Endothelial cell (in vitro differentiated cells): ENCODE data around the gene PABPN1. TPM values are rescaled to one million over a fixed set of nuclear protein-coding genes. Genes with fewer than 3 reads are reported as not detected.

ENCODE experiments used
- DNase-seq: peaks from one replicate; pipeline ENCODE4 v3.0.0; 2021; ENCODE audit warnings: low spot score
- H3K27ac Mint-ChIP-seq: one replicate; pipeline ENCODE4 v1.8.0; 2021; ENCODE audit warnings: mixed read lengths, inconsistent platforms; ENCODE audit not compliant: unreplicated experiment
- H3K27me3 Mint-ChIP-seq: one replicate; pipeline ENCODE4 v1.8.0; 2021; ENCODE audit warnings: mild to moderate bottlenecking, moderate library complexity, mixed read lengths, inconsistent platforms; ENCODE audit not compliant: unreplicated experiment
- H3K36me3 Mint-ChIP-seq: one replicate; pipeline ENCODE4 v1.8.0; 2021; ENCODE audit warnings: mild to moderate bottlenecking, low read depth, mixed read lengths, inconsistent platforms; ENCODE audit not compliant: unreplicated experiment
- H3K4me1 Mint-ChIP-seq: one replicate; pipeline ENCODE4 v1.8.0; 2021; ENCODE audit warnings: mild to moderate bottlenecking, mixed read lengths, inconsistent platforms; ENCODE audit not compliant: unreplicated experiment
- H3K4me3 Mint-ChIP-seq: one replicate; pipeline ENCODE4 v1.8.0; 2021; ENCODE audit warnings: mild to moderate bottlenecking, mixed read lengths, inconsistent platforms; ENCODE audit not compliant: unreplicated experiment
- H3K9me3 Mint-ChIP-seq: one replicate; pipeline ENCODE4 v1.8.0; 2021; ENCODE audit warnings: mixed read lengths, inconsistent platforms; ENCODE audit not compliant: unreplicated experiment
- CTCF ChIP-seq: fragments of 200-600 bp; sonication (generic); IDR thresholded peaks from one replicate; pipeline ENCODE4 v1.5.0; 2021; ENCODE audit warnings: antibody characterized with exemption; ENCODE audit not compliant: unreplicated experiment
- total RNA-seq: library from RNA; stranded (reverse); fragmentation: NEBNext Ultra II Directional; extraction: Animal tissue kit (Norgen Biotek cat#: 25700); gene quantifications from one replicate; pipeline ENCODE4 v1.2.1, GENCODE V29; 2021; ENCODE audit not compliant: unreplicated experiment

The PABPN1 gene
- total RNA-seq, 1 donor from 2014 or later, result 191 TPM

- H3K4me3 Mint-ChIP-seq, result peak within 1 kb of the TSS; percentile 88
- H3K27me3 Mint-ChIP-seq, result peaks cover 21% of the 10 kb centered on the region
- H3K9me3 Mint-ChIP-seq, result no peaks in the 10 kb centered on the region
- H3K27ac Mint-ChIP-seq, result peak within 1 kb of the TSS; percentile 72
- no peak for TF ChIP-seq CTCF
- H3K4me1 Mint-ChIP-seq, result peaks cover 21% of the 10 kb centered on the region
- peaks cover 37% of the 10 kb centered on the region for H3K36me3 Mint-ChIP-seq
- DNase-seq, result peak; percentile 68
Measured at GRCh38 chr14:23352506-23353432, 31.5 kb downstream of the PABPN1 start, which contains the start of gene SLC22A17. Gene SLC22A17, minus strand, starts transcription at chr14:23352887.

GRCh38 chr14:23353433-23353780, 32.1 kb downstream of the PABPN1 start:
- peak overlapping the region; percentile 88 for H3K4me3 Mint-ChIP-seq
- peaks cover 37% of the 10 kb centered on the region for H3K36me3 Mint-ChIP-seq
- H3K27ac Mint-ChIP-seq, result no peak overlapping the region
- no peak for TF ChIP-seq CTCF
- H3K9me3 Mint-ChIP-seq, result no peaks in the 10 kb centered on the region
- no peak for DNase-seq
- H3K4me1 Mint-ChIP-seq, result peaks cover 25% of the 10 kb centered on the region
- H3K27me3 Mint-ChIP-seq, result peaks cover 20% of the 10 kb centered on the region

GRCh38 chr14:23354990-23355389, 33.7 kb downstream of the PABPN1 start:
- H3K4me1 Mint-ChIP-seq, result peaks cover 30% of the 10 kb centered on the region
- TF ChIP-seq CTCF, result no peak

GRCh38 chr14:23355871-23356435, 34.7 kb downstream of the PABPN1 start:
- no peak for DNase-seq
- Mint-ChIP-seq H3K27ac (peak overlapping the region; percentile 77), H3K9me3 (no peaks in the 10 kb centered on the region), H3K4me3 (peak overlapping the region; percentile 44), H3K36me3 (peaks cover 24% of the 10 kb centered on the region), H3K4me1 (peaks cover 31% of the 10 kb centered on the region), H3K27me3 (peaks cover 18% of the 10 kb centered on the region)
- no peak for TF ChIP-seq CTCF

More at GRCh38 chr14:23354990-23355389, 33.7 kb downstream of the PABPN1 start:
- Mint-ChIP-seq H3K27me3 (peaks cover 20% of the 10 kb centered on the region), H3K27ac (no peak overlapping the region), H3K9me3 (no peaks in the 10 kb centered on the region), H3K36me3 (peaks cover 30% of the 10 kb centered on the region), H3K4me3 (no peak overlapping the region)
- no peak for DNase-seq

GRCh38 chr14:23356662-23357061, 35.4 kb downstream of the PABPN1 start:
- Mint-ChIP-seq H3K27me3 (peaks cover 13% of the 10 kb centered on the region), H3K4me3 (peak overlapping the region; percentile 11), H3K36me3 (peaks cover 21% of the 10 kb centered on the region), H3K9me3 (no peaks in the 10 kb centered on the region), H3K27ac (no peak overlapping the region), H3K4me1 (peaks cover 30% of the 10 kb centered on the region)
- TF ChIP-seq CTCF, result no peak
- DNase-seq, result no peak
